NCI-H146 treated with DMSO at 0.1 percent for 48 hours (cell line): ENCODE data around the gene METRN.

Experiments used
- DNase-seq: peaks from one replicate; lab custom pipeline; 2025; ENCODE audit not compliant: unreplicated experiment; lab: John Stamatoyannopoulos, UW

Gene METRN

DNA sequence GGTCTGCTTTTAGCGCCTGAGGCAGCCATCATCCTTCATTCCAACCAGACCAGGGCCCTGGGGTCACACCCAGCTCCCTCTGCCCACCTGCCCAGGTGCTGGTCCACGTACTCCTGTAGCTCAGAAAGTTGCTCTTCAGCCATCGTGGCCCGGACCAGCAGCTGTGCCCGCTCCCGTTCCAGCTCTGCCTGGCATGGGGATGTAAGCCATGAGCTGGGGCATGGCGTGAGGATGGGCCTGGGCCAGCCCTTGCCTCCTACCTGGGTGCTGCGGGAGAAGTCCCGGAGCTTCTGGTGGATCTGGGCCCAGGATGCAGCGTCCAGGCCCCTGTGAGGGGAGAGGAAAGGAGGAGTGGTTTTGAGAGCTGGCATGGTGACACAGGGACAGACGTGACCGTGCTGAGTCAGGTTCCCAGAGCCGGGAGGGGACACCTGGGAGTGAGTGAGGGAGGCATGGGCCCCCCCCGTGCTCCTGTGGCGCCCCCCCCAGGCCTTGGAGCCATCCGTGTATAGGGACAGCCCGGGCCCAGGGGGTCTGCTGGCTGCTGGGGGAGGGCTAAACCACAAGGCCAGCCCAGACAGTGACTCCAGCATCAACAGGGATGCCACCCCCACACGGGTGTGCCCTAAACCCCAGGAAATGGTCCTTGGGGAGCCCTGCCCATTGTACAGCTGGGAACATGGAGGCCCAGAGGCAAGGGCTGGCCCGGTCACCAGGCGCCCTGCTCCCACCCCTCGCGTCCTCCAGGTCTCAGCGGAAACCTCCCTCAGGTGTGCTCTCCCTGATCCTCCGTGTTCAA lies 8.1 kb downstream of the METRN start:
- no peak for DNase-seq

DNA sequence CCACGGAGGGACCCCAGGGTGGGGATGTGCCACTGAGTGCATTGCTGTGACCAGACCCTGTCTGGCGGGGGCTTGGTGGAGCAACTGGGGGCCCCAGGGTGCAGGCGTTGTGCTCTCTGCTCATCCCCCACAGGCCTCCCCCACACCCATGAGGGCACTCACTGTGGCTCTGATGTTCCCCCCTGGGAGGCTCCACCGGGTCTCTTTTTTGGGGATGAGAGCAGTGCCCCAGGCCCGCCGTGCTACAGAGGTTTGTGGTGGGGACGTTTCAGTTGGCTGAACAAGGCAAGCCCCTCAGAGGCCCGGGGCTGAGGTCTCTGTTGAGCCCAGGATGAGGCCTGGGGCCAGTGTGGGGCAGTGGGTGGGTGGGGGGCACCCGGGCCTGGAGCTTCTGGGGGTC lies 8.8 kb downstream of the METRN start:
- no peak for DNase-seq

DNA sequence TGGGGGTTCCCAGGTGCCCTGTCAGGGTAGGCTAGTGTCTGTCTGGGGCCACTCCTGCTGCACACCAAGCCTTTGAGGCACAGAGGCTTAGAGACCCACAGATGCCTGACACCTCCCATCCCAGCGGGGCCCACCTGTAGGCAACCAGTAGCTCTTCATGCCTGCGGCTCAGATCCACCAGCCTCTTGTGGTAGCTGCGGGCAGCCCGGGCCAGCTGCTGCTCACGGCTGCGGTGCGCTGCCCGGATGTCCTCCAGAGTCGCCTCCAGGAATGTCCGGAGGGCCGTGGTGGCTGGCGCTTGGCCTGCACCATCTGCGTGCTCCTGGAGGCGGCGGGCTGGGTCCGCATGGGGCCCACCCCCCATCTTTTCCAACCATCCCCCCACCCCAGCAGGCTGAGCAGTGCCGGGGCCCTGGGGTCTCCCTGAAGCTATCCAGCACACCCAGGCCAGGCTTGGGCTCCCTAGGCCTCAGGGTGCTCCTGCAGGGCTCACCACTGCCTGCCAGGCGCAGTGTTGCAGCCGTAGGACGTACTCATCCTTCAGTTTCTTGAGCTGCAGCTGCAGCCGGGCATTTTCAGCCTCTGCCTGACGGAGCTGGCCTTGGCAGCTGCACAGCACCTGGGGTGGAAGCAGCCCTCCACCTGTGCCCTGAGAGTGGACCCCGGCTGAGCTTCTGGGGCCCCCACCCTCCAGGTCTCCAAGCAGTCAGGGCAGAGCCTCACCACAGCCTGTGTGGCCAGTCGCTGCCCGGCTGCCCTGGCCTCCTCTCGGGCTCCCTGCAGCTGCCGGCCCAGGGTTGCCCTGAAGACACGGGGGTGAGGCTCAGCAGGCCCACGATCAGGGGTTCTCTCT lies 9.5 kb downstream of the METRN start:
- DNase-seq, result no peak

DNA sequence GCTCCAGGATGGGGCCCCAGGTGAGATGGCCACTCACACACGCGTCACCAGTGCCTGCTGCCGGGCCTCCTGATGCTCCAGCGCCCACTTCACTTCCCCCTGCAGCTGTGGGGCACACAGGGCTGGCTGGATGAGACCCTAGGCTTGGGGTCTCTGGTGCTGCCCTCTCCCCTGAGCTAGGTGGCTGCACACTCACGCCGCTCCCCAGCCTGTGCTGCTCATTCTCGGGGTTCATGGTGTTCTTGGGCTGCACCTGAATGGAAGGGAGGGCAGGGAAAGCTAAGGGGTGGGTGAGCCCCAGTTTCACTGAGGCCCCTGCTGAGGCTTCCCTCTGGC lies 10.1 kb downstream of the METRN start:
- DNase-seq, result no peak

DNA sequence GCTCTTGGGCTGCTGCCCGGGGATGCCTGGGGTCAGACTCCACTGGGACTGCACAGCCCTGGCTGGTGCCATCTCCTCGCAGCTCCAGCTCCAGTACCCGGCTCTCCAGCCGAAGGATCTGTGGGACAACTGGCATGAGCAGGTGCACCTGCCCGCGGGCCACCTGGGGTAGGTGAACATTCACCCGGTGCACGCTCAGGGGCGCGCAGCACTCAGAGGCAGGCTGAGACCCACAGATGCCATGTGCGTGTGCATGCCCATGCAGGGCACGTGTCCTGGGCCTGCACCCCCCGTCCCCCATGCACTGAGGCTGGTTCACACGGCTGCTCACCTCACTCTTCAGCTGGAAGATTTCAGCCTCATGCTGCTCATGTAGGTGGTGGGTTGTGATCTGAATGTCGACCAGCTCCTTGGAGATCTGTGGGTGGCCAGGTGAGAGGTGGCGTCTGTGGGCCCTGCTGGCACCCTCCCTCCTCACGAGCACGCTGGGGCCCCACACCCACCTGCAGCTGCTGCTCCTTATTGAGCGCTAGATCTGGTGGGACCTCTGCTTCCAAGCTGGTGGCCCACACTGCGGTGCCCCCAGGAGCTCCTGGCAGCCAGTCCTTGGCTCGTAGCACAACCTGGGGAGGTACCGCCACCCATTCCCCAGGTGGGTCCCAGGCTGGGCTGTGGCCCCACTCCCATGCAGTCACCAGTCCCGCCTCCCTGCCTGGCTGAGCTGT lies 10.7 kb downstream of the METRN start:
- no peak for DNase-seq

DNA sequence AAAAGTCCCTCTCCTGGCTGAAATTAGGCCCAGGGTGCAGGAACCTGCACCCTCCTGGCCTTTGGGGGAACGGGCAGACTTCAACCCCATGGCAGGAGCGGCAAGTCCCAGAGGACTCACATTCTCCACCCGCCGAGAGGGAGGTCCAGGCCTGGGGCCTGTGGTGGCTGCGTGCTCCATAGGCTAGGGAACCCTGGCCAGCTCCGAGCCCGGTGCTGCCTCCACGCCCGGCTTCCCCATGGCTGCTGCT lies 11.2 kb downstream of the METRN start:
- DNase-seq, result no peak

DNA sequence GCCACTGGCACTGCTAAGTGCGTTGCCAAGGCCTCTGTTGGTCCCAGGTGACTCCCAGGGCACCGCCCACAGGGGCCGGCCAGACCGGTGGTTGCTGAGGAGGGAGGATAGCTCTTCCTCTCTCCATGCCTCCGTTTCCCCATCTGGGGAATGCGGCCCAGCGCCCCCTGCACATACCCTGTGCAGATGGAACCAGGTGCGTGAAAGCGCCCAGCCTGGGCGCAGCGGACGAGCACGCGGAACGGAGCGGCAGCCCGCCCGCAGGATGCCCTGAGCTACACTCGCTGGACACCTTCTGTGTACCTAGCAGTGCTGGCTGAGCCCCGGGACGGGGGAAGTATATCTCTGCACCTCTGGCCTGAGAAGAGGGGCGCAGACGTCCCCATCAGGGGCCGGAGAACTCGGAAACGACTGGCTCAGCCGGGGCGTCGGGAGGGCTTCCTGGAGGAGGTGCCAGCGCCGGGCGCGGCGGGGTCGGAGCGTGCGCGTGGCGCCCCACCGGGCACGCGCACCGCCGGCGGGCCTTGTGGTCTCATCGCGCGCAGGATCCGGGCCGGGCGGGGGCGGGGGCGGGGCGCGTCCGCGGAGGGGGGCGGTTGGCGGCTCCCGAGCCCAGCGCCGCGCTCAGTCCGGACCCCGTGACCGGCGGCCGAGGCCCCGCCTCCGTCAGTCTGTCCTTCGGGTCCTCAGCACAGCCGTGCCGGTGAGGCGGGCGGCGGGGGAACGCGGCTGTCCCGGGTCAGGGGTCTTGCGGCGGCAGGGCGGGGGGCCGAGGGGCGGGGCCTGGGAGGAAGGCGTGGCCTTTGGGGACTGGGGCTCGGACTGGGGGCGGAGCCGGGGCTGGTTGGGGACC lies 11.7 kb downstream of the METRN start, which contains the start of the genes CCDC78 and HAGHL:
Gene CCDC78, minus strand, starts transcription at position 6 of the 853 bp plus-strand sequence. CDS start 76 bp downstream, outside the sequence.
Gene HAGHL, plus strand, starts transcription at position 669 of the 853 bp plus-strand sequence. CDS start 404 bp downstream, outside the sequence.
- DNase-seq, result peak; percentile 16

DNA sequence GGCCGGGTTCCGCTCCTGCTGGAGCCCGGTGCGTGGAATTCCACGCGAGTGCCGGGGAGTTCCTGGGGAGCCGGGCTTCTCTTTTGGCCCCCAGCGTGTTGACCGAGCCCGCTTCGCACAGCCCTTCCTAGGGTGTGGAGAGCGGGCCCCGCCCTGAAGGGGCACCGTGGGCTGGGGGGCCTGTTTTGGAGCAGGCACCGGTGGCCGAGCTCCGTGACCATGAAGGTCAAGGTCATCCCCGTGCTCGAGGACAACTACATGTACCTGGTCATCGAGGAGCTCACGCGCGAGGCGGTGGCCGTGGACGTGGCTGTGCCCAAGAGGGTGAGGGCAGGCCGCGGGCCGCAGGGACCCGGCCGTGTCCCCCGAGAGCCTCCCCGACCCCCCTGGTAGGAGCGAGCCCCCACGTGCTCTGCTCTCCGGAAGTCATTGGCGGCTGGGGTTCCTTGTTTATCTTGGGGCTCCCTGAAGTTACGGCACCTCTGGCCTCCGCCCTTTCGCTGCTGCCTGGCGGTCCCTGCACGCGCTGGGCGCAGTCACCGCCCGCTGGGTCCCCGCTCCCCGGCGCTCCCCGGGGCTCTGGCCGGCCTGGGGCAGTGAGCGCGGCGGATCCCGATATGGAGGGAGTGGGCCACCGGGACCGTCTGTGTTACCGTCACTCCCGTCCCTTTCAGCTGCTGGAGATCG lies 12.5 kb downstream of the METRN start:
- no peak for DNase-seq

DNA sequence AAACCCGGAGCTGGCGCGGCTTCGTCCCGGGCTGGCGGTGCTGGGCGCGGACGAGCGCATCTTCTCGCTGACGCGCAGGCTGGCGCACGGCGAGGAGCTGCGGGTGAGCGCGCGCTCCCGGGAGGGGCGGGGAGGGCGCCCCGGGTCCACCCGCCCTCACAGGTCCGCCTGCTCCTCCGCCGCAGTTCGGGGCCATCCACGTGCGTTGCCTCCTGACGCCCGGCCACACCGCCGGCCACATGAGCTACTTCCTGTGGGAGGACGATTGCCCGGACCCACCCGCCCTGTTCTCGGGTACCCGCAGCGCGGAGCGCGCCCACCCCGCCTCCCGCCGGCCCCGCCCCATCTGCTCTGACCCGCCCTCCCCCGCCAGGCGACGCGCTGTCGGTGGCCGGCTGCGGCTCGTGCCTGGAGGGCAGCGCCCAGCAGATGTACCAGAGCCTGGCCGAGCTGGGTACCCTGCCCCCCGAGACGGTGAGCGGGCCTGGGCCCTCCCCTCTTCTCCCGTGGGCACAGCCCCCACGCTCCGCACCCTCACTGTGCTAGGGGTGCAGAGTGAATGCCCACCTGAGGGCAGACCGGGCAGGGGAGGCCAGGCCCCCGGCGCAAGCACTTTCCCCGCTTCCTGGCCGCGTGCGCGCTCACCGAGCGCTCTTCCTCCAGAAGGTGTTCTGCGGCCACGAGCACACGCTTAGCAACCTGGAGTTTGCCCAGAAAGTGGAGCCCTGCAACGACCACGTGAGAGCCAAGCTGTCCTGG lies 13.4 kb downstream of the METRN start:
- peak; percentile 66 for DNase-seq

DNA sequence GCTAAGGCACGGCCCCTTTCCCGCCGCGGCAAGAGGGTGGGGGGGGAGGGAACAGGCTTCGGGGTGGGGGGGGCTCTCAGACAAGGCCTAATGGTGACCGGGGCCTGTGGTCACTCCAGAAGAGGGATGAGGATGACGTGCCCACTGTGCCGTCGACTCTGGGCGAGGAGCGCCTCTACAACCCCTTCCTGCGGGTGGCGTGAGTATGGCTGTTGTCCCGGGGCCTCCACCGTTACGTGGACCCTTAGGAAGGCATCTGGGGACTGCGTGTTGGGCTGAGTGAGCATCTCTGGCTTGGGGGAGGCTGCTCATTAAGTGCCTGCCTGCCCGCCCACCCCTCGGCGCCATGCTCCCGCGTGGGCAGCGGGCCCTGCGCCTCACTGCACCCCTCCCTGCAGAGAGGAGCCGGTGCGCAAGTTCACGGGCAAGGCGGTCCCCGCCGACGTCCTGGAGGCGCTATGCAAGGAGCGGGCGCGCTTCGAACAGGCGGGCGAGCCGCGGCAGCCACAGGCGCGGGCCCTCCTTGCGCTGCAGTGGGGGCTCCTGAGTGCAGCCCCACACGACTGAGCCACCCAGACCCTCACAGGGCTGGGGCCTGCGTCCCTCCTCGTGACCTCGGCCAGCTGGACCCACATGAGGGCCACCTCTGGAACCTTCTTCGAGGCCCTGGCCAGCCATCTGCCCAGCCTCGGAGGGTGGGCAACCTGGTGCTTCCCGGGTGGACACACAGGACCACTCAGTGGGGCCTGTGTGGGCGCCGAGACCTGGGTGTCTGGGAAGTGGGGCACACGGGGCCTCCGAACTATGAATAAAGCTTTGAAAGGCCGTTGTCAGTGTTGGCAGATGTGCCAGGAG lies 14.2 kb downstream of the METRN start:
- no peak for DNase-seq

DNA sequence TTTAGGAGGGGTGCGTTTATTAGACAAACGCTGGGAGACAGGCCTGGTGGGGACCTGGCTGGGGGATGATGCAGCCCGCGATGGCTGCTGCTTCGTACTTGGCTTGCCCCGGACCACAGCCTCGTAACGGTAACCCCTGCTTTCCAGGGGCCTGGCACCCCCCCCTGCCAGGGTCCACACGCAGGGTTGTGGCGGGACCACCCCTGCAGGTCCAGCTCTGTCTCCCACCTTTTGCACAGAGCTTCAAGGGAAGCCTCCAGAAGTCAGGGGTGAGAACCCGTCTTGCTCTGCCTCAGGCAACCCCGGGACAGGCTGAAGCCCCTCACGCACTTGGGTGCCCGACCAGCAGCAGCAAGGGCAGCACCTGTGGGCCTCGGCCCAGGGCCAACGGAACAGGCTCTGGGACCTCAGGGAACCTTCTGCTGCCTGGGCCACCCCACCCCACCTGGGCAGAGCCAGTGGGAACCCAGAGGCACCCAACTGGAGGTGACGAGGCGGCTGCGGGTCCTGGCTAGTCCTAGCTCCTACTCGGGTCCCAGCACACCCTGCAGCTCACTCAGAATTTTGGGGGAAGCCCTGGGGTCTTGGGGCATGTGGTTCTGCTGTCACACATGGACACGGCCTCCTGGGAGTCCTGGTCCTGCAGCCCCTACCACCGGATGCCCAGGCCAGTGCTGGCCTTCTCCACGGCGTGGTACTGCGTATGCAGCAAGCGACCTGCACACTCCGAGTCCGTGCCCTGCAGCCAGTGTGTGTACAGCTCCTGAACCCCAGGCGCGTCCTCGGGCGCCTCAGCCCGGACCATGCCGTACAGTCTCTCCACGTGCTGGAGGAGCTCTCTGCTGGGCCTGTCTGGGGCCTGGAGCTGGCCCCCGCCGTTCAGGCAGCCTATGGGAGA lies 15.1 kb downstream of the METRN start:
- DNase-seq, result no peak

DNA sequence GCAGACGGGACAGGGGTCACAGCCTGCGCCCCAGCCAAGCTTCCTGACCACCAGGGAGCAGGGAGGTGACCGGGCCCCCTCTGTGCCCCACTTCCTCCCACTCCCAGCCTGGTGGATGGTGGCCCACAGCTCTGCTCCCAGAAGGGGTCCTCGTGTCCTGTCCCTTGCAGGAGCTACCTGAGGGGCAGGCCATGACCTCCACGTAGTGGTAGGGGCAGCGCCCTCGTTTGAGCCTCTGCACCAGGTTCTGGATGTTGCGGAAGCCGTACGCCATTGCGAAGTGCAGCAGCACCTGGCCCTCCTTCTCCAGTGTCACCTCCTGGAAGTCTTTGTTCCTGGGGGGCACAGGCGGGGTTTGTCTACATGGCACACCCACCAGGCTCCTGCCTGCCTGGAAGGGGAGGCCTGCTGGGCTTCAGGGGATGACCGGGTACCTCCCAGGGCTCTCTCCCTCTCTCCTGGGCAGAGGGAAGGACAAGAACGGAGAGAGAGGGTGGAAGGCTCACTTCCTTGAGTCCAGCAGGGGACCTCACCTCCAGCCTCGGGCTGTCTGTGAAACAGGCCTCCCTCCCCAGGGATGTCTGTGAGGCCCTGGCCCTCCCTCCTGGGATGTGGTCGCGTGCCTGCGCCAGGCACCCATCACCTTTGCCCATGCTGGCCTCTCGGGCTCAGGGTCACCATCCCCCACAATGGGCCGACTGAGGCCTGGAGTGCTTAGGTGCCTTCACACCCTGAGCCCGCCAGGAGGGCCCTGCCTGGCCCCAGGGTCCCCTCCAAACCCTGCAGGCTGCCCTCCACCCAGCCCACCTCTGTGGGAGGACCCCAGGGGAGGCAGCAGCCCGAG lies 16.0 kb downstream of the METRN start:
- DNase-seq, result no peak

DNA sequence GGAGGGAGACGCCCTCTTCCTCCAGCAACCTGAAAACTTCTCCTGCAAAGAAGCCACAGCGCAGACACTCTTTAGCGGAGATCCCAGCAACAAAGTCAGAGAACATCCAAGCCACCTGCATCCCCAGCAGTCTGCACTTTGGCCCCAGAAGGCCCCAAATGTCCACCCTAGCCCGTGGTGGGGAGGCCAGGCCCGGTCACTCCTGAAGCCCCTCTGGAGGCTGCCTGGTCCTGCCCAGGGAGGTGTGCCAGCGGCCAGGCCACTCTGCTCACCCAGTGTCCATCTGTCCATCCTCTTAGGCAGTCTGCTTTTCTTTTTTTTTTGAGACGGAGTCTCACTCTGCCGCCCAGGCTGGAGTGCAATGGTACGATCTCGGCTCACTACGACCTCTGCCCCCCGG lies 17.4 kb downstream of the METRN start:
- no peak for DNase-seq

DNA sequence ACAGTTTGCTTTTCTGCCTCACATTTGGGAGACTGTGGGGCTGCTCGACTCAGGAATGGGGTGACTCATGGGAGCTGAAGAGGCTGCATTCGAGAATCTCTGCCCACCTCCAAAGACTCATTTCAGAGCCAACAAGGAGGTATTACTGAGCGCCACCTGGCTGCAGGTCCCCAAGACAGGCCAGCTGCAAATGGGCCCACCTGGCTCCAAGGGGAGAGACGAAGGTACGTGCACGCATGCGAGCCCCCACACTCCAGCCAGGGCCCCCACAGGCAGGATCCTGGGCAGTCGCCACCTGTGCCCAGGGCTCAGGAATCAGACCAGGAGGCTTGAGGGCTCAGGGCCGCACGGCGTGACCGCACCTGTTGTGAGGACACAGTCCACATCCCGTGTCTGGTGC lies 18.0 kb downstream of the METRN start:
- DNase-seq, result no peak

DNA sequence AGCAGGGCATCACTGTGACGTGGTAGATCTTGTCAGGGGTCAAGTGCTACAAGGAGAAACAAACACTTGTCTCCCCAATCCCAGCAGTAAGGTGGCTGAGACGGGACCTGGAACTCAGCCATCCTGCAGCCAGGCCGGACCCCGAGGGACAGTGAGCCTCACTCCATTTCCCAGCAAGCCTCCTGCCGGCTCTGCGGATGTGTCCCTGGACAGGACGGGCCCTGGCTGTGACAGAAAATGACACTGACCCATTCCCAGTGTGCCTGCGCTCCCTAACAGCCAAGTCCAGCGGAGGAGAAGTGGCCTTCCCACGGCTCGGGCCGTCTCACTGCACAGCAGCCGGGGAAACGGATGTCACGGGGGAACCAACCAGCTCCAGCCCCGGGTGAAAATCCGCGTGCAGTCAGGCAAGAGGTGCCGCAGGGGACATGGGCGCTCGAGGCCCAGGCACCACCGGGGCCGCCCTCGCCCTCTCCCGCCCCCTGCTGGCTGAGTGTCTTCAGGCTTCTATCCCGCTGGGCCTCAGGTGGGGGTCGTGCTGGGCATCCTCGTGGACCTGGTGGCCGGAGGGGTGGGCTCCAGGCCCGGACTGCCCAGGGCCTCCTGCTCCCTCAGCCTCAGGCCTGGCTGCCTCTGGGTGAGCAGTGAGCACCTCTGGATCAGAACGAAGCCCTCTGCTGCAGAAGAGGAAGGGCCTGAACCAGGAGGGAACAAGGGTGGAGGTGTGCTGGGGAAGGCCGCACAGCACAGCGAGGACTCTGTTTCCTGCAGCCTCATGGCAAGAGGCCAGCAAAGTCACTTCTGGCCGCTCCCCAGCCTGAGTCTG lies 18.7 kb downstream of the METRN start:
- no peak for DNase-seq
